OCI-LY7 (cell line): Measurements from ENCODE around the gene CCDC102A. TPM values are rescaled to one million over a fixed set of nuclear protein-coding genes. Genes with fewer than 3 reads are reported as not detected.
A peak's percentile ranks its signal among the peaks of the same experiment; 100 is the strongest.

ENCODE experiments used
- BruUV-seq: library from RNA; stranded (reverse); fragments of 400-500 nt; replicated peaks from 2 replicates; lab custom pipeline; 2021; lab: Mats Ljungman, UMichigan
- CTCF ChIA-PET: fragments of 300-600 bp; sonication (Branson Sonifier 250); formaldehyde crosslinking; loops from one replicate; lab custom pipeline; 2022; ENCODE audit warnings: antibody characterized with exemption; ENCODE audit not compliant: unreplicated experiment; lab: Charles Lee
- POLR2A ChIA-PET: fragments of 300-600 bp; sonication (Branson Sonifier 250); formaldehyde crosslinking; loops from one replicate; lab custom pipeline; 2022; ENCODE audit warnings: antibody characterized with exemption; lab: Charles Lee
- DNase-seq: peaks from one replicate; pipeline ENCODE4 v3.0.0-alpha.2; 2015; ENCODE audit warnings: low spot score
- H2AFZ ChIP-seq: fragments of 200-600 bp; sonication (generic), shearing (Covaris generic); 2 replicates; pipeline ENCODE4 v1.6.1; 2014; ENCODE audit warnings: mild to moderate bottlenecking, antibody characterized with exemption, low read length, moderate library complexity
- H3K27ac ChIP-seq: fragments of 200-600 bp; sonication (generic); 2 replicates; pipeline ENCODE4 v1.5.1; 2014; ENCODE audit warnings: mixed run types, low read depth, mild to moderate bottlenecking, moderate library complexity, low read length, inconsistent platforms; ENCODE audit not compliant: poor library complexity, severe bottlenecking
- H3K36me3 ChIP-seq: fragments of 200-600 bp; sonication (generic); 2 replicates; pipeline ENCODE4 v1.6.1; 2014; ENCODE audit warnings: mild to moderate bottlenecking, antibody characterized with exemption, low read length, moderate library complexity, mixed read lengths; ENCODE audit not compliant: insufficient read depth
- H3K4me1 ChIP-seq: fragments of 200-600 bp; sonication (generic); 2 replicates; pipeline ENCODE4 v1.5.1; 2014; ENCODE audit warnings: mild to moderate bottlenecking, low read length; ENCODE audit not compliant: insufficient read depth, poor library complexity, severe bottlenecking
- H3K4me2 ChIP-seq: fragments of 200-600 bp; sonication (generic); 2 replicates; pipeline ENCODE4 v1.6.1; 2014; ENCODE audit warnings: mild to moderate bottlenecking, low read length
- H3K4me3 ChIP-seq: fragments of 200-600 bp; sonication (generic); 2 replicates; pipeline ENCODE4 v1.5.1; 2014; ENCODE audit warnings: mild to moderate bottlenecking, low read depth, low read length; ENCODE audit not compliant: poor library complexity, severe bottlenecking
- H3K79me2 ChIP-seq: fragments of 200-600 bp; sonication (generic); 2 replicates; pipeline ENCODE4 v1.6.1; 2016; ENCODE audit warnings: low read depth, mild to moderate bottlenecking, low read length, moderate library complexity, mixed read lengths; ENCODE audit not compliant: insufficient read depth
- H3K9me2 ChIP-seq: fragments of 200-600 bp; sonication (generic); 2 replicates; pipeline ENCODE4 v1.6.1; 2016; ENCODE audit warnings: mild to moderate bottlenecking, low read length, mixed read lengths; ENCODE audit not compliant: insufficient read depth
- H3K9me3 ChIP-seq: fragments of 200-600 bp; sonication (generic); 2 replicates; pipeline ENCODE4 v1.6.1; 2014; ENCODE audit warnings: mild to moderate bottlenecking, mixed run types, low read length, mixed read lengths
- H4K20me1 ChIP-seq: fragments of 200-600 bp; sonication (generic); 2 replicates; pipeline ENCODE4 v1.6.1; 2014; ENCODE audit warnings: mild to moderate bottlenecking, antibody characterized with exemption, low read length, moderate library complexity, mixed read lengths; ENCODE audit not compliant: insufficient read depth
- CTCF ChIP-seq: fragments of 200-600 bp; sonication (generic); conservative IDR thresholded peaks from 2 replicates; pipeline ENCODE4 v1.5.1; 2014; ENCODE audit warnings: mild to moderate bottlenecking, antibody characterized with exemption, low read length, moderate library complexity, mixed read lengths
- EZH2phosphoT487 ChIP-seq: fragments of 200-600 bp; sonication (generic); IDR thresholded peaks from 2 replicates; pipeline ENCODE4 v1.6.1; 2018; ENCODE audit warnings: low read depth, borderline replicate concordance, mild to moderate bottlenecking, mixed run types, antibody characterized with exemption, low read length, moderate library complexity, mixed read lengths
- intact Hi-C: fragments of 100-400 bp; cut with micrococcal nuclease; formaldehyde crosslinking; loops from one replicate; pipeline ENCODE4 v1.10.0; 2022; ENCODE audit not compliant: unreplicated experiment
- total RNA-seq, 2 experiments: library from RNA; depleted of rRNA in 1 of 2; stranded (reverse); fragments of >200 nt in 1 of 2; shearing (Covaris generic) in 1 of 2; gene quantifications; 2 replicates each; pipeline ENCODE4 v1.2.3, GENCODE V29; 2014 to 2022

CCDC102A gene
- total RNA-seq, 2 experiments from 2014 or later = 4.2 to 7.1 TPM

DNA sequence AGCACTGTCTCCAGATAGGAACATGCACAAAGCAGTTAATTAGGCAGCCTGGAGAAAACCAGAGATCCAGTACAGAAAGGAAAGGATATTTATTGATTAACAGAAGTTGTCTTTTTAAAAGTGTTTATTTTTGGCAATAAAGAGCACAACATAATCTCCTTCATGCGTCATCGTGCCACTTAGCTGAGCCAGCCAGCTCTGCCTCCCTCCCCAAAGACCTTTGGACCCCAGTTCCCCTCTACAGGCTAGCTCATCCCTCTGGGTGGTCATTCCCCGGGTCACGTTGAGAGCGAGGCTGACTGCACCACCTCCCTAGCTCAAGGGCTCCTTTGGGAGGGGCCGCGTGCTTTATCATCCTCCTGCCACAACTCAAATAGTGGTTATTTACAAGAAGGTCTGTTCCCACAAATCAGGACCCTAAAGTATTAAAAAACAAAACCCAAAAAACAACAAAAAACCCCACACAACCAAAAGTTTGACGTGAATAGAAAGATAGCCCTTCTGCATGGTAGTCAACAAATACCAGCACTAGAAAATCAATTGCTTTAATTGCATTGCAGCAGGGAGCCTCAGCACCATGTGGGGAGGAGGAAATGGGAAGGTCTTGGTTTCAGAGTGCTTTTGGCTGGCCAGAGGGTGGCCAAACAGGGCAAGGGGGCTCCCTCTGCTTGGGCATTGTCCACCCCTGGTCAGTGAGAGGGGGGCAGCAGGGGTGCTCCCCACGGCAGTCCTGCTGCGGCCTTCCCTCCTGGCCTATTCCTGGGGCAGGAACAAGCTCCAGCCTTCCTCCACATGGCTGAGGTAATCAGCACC lies 64.3 kb downstream of the CCDC102A start:
- no peak for TF ChIP-seq CTCF
- TF ChIP-seq EZH2phosphoT487 = no peak
- Histone ChIP-seq H3K9me2 (no peaks in the 10 kb centered on the region), H2AFZ (no peak overlapping the region), H4K20me1 (no peaks in the 10 kb centered on the region), H3K9me3 (no peaks in the 10 kb centered on the region), H3K36me3 (peaks cover 56% of the 10 kb centered on the region), H3K4me1 (peaks cover 31% of the 10 kb centered on the region), H3K27ac (peak overlapping the region; percentile 30), H3K79me2 (no peaks in the 10 kb centered on the region), H3K4me3 (no peak overlapping the region), H3K4me2 (no peak overlapping the region)
- TSS peak; percentile 27 for BruUV-seq
- POLR2A ChIA-PET = interaction anchor here (0.5 kb wide), 1 partner anchor 10 kb away, joined by 3 read pairs; the partner anchor contains the start of gene POLR2C
- CTCF ChIA-PET = no interaction called here
- no peak for DNase-seq
- intact Hi-C loops = no loop called here

DNA sequence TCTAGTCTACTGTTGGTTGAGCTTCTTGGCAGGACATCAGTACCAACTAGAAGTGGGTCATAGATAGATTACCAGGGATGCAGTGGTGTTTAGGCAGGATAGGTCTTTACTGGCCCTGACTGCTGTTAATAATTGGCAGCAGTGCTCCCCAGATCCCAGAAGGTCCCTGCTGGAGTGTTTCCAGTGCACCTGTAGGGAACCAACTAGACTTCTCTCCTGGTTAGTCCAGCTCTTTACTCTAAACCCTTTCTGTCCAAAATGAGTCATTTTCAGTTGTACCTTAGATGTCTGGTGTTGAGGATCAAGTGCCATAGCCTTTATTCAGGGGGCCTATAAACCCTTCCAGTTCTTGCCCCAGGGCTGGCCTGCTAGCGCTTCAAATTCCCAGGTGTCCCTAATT lies 65.2 kb downstream of the CCDC102A start:
- POLR2A ChIA-PET = no interaction called here

More for the DNA sequence above, 65.2 kb downstream of the CCDC102A start:
- DNase-seq = no peak
- H4K20me1 ChIP-seq = no peaks in the 10 kb centered on the region
- no peak overlapping the region for H3K4me3 ChIP-seq
- no peaks in the 10 kb centered on the region for H3K9me2 ChIP-seq
- H2AFZ ChIP-seq = no peak overlapping the region
- peaks cover 62% of the 10 kb centered on the region for H3K36me3 ChIP-seq
- H3K9me3 ChIP-seq = no peaks in the 10 kb centered on the region
- H3K79me2 ChIP-seq = no peaks in the 10 kb centered on the region
- H3K4me2 ChIP-seq = no peak overlapping the region
- H3K4me1 ChIP-seq = peaks cover 25% of the 10 kb centered on the region
- no peak for TF ChIP-seq EZH2phosphoT487
- TF ChIP-seq CTCF = no peak
- CTCF ChIA-PET = no interaction called here
- BruUV-seq = no TSS peak
- H3K27ac ChIP-seq = no peak overlapping the region
- intact Hi-C loops = no loop called here
